OCI-LY3 (cell line): Measurements from ENCODE around the gene CITED4.

Experiments used
- H2AFZ ChIP-seq: fragments of 200-600, 300-600 bp; shearing (Covaris generic); 2 replicates; pipeline ENCODE4 v1.6.0; 2014; ENCODE audit warnings: antibody characterized with exemption, low read depth, low read length
- H3K27ac ChIP-seq: fragments of 200-600, 300-600 bp; sonication (generic); 2 replicates; pipeline ENCODE4 v1.5.1; 2014; ENCODE audit warnings: mild to moderate bottlenecking, low read length, moderate library complexity, mixed read lengths
- H3K27me3 ChIP-seq: fragments of 200-600, 300-600 bp; sonication (generic); 2 replicates; pipeline ENCODE4 v1.6.1; 2014; ENCODE audit warnings: low read depth, low read length, mixed read lengths
- H3K36me3 ChIP-seq: fragments of 200-600, 300-600 bp; sonication (generic); replicated peaks from 2 replicates; pipeline ENCODE3; 2014; ENCODE audit warnings: low read depth, low read length, mixed read lengths
- H3K4me1 ChIP-seq: fragments of 300-600, 200-600 bp; sonication (generic); 2 replicates; pipeline ENCODE4 v1.6.1; 2014; ENCODE audit warnings: low read length, mixed read lengths
- H3K4me2 ChIP-seq: fragments of 200-600, 300-600 bp; sonication (generic); 2 replicates; pipeline ENCODE4 v1.6.1; 2014; ENCODE audit warnings: low read length, mixed read lengths
- H3K4me3 ChIP-seq: fragments of 300-600, 200-600 bp; sonication (generic); 2 replicates; pipeline ENCODE4 v1.5.1; 2014; ENCODE audit warnings: antibody characterized with exemption, mild to moderate bottlenecking, low read length, moderate library complexity
- H3K79me2 ChIP-seq: fragments of 300-600, 200-600 bp; shearing (Covaris generic); 2 replicates; pipeline ENCODE4 v1.6.1; 2014; ENCODE audit warnings: mild to moderate bottlenecking, low read length, mixed read lengths
- H3K9ac ChIP-seq: fragments of 300-600, 200-600 bp; shearing (Covaris generic); 2 replicates; pipeline ENCODE4 v1.6.0; 2014; ENCODE audit warnings: mild to moderate bottlenecking, low read length, moderate library complexity
- H3K9me3 ChIP-seq: fragments of 200-600, 300-600 bp; shearing (Covaris generic); 2 replicates; pipeline ENCODE4 v1.6.1; 2014; ENCODE audit warnings: low read length, mixed read lengths; ENCODE audit not compliant: insufficient read depth
- H4K20me1 ChIP-seq: fragments of 200-600, 300-600 bp; sonication (generic); 2 replicates; pipeline ENCODE4 v1.6.1; 2016; ENCODE audit warnings: low read length, mixed read lengths; ENCODE audit not compliant: insufficient read depth
- EZH2phosphoT487 ChIP-seq: fragments of 200-600 bp; shearing (Covaris generic); IDR thresholded peaks from 2 replicates; pipeline ENCODE4 v1.6.1; 2018; ENCODE audit warnings: antibody characterized with exemption, mixed run types, low read depth
- TF ChIP-seq, protein P1 (sequence below): fragments of 200-600, 300-600 bp; sonication (generic); IDR thresholded peaks from 2 replicates; pipeline ENCODE4 v1.5.1; 2014; ENCODE audit warnings: antibody characterized with exemption, low read length, low read depth

CITED4 gene

DNA sequence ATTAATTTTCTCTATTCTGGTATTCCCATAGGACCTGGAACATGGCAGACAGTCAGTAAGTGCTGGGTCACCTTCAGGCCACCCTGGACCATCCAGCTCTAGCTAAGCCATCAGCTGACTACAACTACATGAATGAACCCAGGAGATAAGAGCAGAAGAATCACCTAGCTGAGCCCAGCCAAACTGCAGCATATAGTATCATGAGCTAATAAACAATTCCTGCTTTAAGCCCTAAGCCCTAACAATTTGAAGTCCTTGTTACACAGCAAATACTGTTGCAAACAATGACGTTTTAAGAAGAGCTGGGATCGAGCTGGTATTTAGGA is 14.2 kb upstream of the CITED4 start:
- Histone ChIP-seq H3K4me3 (no peak overlapping the region), H3K9ac (no peak overlapping the region), H3K4me1 (peaks cover 8% of the 10 kb centered on the region; the same call in 1 of the 2 replicates), H3K4me2 (no peak overlapping the region), H3K27ac (no peak overlapping the region), H4K20me1 (no peaks in the 10 kb centered on the region), H3K27me3 (no peaks in the 10 kb centered on the region), H3K36me3 (no peaks in the 10 kb centered on the region), H2AFZ (no peak overlapping the region), H3K9me3 (peaks cover 4% of the 10 kb centered on the region), H3K79me2 (no peaks in the 10 kb centered on the region)
- no peak for TF ChIP-seq EZH2phosphoT487
- TF ChIP-seq, protein P1, sequence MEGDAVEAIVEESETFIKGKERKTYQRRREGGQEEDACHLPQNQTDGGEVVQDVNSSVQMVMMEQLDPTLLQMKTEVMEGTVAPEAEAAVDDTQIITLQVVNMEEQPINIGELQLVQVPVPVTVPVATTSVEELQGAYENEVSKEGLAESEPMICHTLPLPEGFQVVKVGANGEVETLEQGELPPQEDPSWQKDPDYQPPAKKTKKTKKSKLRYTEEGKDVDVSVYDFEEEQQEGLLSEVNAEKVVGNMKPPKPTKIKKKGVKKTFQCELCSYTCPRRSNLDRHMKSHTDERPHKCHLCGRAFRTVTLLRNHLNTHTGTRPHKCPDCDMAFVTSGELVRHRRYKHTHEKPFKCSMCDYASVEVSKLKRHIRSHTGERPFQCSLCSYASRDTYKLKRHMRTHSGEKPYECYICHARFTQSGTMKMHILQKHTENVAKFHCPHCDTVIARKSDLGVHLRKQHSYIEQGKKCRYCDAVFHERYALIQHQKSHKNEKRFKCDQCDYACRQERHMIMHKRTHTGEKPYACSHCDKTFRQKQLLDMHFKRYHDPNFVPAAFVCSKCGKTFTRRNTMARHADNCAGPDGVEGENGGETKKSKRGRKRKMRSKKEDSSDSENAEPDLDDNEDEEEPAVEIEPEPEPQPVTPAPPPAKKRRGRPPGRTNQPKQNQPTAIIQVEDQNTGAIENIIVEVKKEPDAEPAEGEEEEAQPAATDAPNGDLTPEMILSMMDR = no peak

DNA sequence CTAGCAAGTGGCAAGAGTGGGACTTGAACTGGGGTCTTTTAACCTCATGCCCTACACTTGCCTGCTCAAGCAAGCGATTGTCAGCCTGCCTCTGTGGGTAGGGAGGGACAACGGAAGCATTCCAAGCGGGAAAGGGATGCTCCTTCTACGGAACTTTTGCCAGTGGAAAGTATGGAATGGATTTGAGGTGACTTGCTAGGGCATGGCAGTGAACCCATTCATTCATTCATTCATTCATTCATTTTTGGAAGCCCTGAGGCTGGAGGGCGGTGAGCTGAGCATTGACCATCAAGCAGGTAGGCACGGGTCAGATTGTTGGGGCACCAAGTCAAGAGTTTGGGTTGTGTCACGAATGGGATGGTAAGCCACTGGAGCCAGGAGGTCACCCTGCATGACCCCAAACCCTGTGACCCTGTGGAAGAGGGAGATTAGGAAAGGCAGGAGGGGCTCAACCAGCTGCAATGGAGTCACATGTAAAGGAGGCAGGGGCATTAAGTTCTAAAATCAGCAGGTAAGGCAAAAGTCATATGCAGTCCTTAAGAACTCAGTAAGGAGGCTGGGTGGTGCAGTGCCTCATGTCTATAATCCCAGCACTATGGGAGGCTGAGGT is 11.8 kb upstream of the CITED4 start:
- Histone ChIP-seq H3K4me2 (no peak overlapping the region), H4K20me1 (no peaks in the 10 kb centered on the region), H3K9me3 (peaks cover 4% of the 10 kb centered on the region), H3K9ac (no peak overlapping the region), H3K4me3 (no peak overlapping the region), H3K79me2 (no peaks in the 10 kb centered on the region), H3K27ac (no peak overlapping the region), H3K36me3 (no peaks in the 10 kb centered on the region), H3K4me1 (peaks cover 8% of the 10 kb centered on the region; the same call in 1 of the 2 replicates), H2AFZ (no peak overlapping the region), H3K27me3 (no peaks in the 10 kb centered on the region)
- no peak for TF ChIP-seq EZH2phosphoT487
- TF ChIP-seq, protein P1 = no peak

DNA sequence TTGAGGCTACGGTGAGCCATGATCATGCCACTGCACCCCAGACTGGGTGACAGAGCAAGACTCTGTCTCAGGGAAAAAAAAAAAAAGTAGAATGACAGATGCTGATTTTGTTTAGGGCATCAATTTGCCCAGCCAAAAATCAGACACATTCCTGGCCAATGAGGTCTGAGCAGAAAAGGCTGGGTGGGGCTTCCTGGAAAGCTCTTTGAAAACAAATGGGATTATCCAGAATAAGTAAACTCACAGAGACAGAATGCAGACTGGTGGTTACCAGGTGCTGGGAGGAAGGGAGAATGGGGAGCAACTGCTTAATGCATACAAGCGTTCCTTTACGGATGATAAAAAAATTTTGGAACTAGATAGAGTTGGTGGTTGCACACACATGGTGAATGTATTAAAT is 10.1 kb upstream of the CITED4 start:
- Histone ChIP-seq H3K79me2 (no peaks in the 10 kb centered on the region), H4K20me1 (no peaks in the 10 kb centered on the region), H3K4me1 (peaks cover 4% of the 10 kb centered on the region; the same call in 1 of the 2 replicates), H3K4me2 (no peak overlapping the region), H3K4me3 (no peak overlapping the region), H3K27ac (no peak overlapping the region), H2AFZ (no peak overlapping the region), H3K9me3 (peaks cover 4% of the 10 kb centered on the region), H3K36me3 (no peaks in the 10 kb centered on the region), H3K27me3 (no peaks in the 10 kb centered on the region), H3K9ac (no peak overlapping the region)
- no peak for TF ChIP-seq EZH2phosphoT487
- TF ChIP-seq, protein P1 = no peak

DNA sequence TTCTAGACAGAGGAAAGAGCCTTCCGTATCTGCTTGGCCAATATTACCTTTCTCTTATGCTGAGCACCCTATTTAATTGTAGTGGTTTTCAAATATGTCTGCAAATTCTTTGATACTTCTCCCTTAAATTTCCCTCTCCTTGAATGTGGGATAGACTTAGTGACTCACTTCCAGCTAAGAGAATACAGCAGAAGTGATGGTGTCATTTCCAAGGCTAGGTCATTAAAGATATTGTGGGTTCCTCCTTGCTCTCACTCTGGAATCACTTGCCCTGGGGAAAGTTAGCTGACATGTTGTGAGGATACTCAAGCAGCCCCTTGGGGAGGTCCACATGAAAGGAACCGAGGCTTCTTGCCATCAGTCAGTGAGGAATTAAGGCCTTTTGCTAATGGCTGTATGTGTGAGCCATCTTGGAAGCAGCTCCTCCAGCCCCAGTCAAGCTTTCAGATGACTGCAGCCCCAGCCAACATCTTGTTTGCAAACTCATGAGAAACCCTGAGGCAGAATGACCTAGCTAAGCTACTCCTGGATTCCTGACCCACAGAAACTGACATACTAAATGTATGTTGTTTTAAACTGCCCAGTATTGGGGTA is 8.1 kb upstream of the CITED4 start:
- no peaks in the 10 kb centered on the region for H3K9me3 ChIP-seq
- H3K27me3 ChIP-seq = no peaks in the 10 kb centered on the region
- no peak overlapping the region for H3K27ac ChIP-seq
- no peak overlapping the region for H3K4me2 ChIP-seq
- no peak overlapping the region for H3K9ac ChIP-seq
- H3K79me2 ChIP-seq = no peaks in the 10 kb centered on the region
- no peak overlapping the region for H2AFZ ChIP-seq
- no peaks in the 10 kb centered on the region for H4K20me1 ChIP-seq
- TF ChIP-seq, protein P1 = no peak
- no peak for TF ChIP-seq EZH2phosphoT487
- H3K4me1 ChIP-seq = no peaks in the 10 kb centered on the region
- H3K36me3 ChIP-seq = no peaks in the 10 kb centered on the region
- no peak overlapping the region for H3K4me3 ChIP-seq
